GM23338 (cell line): ENCODE results near the gene SPHKAP. TPM values are rescaled to one million over a fixed set of nuclear protein-coding genes. Genes with fewer than 3 reads are reported as not detected.

ENCODE experiments used
- ATAC-seq: fragments of 200-7000 bp; cut with Tn5 transposase; 3 replicates; pipeline ENCODE4 v1.9.1; 2020
- DNase-seq: peaks from one replicate; pipeline ENCODE4 v3.0.0-alpha.2; 2015; ENCODE audit warnings: low spot score
- H2AFZ ChIP-seq: fragments of 200-600 bp; sonication (generic); 2 replicates; pipeline ENCODE4 v1.8.0; 2016; ENCODE audit warnings: antibody characterized with exemption, mild to moderate bottlenecking, moderate library complexity
- H3F3A ChIP-seq: fragments of 200-600 bp; sonication (generic); replicated peaks from 2 replicates; pipeline ENCODE4 v1.8.0; 2017; ENCODE audit warnings: antibody characterized with exemption, mixed run types, low read depth
- H3K27ac ChIP-seq: fragments of 200-600 bp; sonication (generic); 2 replicates; pipeline ENCODE4 v1.6.1; 2016; ENCODE audit warnings: low read depth
- H3K27me3 ChIP-seq: fragments of 200-600 bp; sonication (generic); 2 replicates; pipeline ENCODE4 v1.8.0; 2016; ENCODE audit warnings: mild to moderate bottlenecking, mixed run types, moderate library complexity; ENCODE audit not compliant: insufficient read depth
- H3K36me3 ChIP-seq: fragments of 200-600 bp; sonication (generic); 2 replicates; pipeline ENCODE4 v1.8.0; 2016; ENCODE audit warnings: mild to moderate bottlenecking; ENCODE audit not compliant: insufficient read depth
- H3K4me1 ChIP-seq: fragments of 200-600 bp; sonication (generic); 2 replicates; pipeline ENCODE4 v1.8.0; 2016; ENCODE audit warnings: mild to moderate bottlenecking, moderate library complexity; ENCODE audit not compliant: insufficient read depth
- H3K4me2 ChIP-seq: fragments of 200-600 bp; sonication (generic); 2 replicates; pipeline ENCODE4 v1.7.1; 2017; ENCODE audit warnings: mixed run types
- H3K4me3 ChIP-seq: fragments of 200-600 bp; sonication (generic); 2 replicates; pipeline ENCODE4 v1.6.1; 2016; ENCODE audit warnings: mixed run types
- H3K79me2 ChIP-seq: fragments of 200-600 bp; sonication (generic); replicated peaks from 2 replicates; pipeline ENCODE4 v1.8.0; 2017; ENCODE audit warnings: mild to moderate bottlenecking; ENCODE audit not compliant: insufficient read depth
- H3K9me2 ChIP-seq: fragments of 200-600 bp; sonication (generic); 2 replicates; pipeline ENCODE4 v1.8.0; 2017; ENCODE audit not compliant: insufficient read depth
- H4K20me1 ChIP-seq: fragments of 200-600 bp; sonication (generic); replicated peaks from 2 replicates; pipeline ENCODE4 v1.8.0; 2017; ENCODE audit warnings: mild to moderate bottlenecking; ENCODE audit not compliant: insufficient read depth
- H3K27ac Mint-ChIP-seq: 2 replicates; pipeline ENCODE4 v1.8.0; 2020; ENCODE audit warnings: inconsistent platforms, mild to moderate bottlenecking, moderate library complexity, mixed read lengths
- H3K27me3 Mint-ChIP-seq: 3 replicates; pipeline ENCODE4 v1.8.0; 2022; ENCODE audit warnings: low read depth, mild to moderate bottlenecking, moderate library complexity, mixed read lengths, inconsistent platforms; ENCODE audit not compliant: insufficient read depth, poor library complexity
- H3K36me3 Mint-ChIP-seq: 3 replicates; pipeline ENCODE4 v1.8.0; 2021; ENCODE audit warnings: low read depth, mild to moderate bottlenecking, inconsistent platforms, moderate library complexity, mixed read lengths
- H3K4me1 Mint-ChIP-seq: 3 replicates; pipeline ENCODE4 v1.8.0; 2020; ENCODE audit warnings: mild to moderate bottlenecking, inconsistent platforms, mixed read lengths
- H3K4me3 Mint-ChIP-seq: 3 replicates; pipeline ENCODE4 v1.8.0; 2021; ENCODE audit warnings: moderate library complexity, mild to moderate bottlenecking, inconsistent platforms, mixed read lengths
- H3K9me3 Mint-ChIP-seq: 3 replicates; pipeline ENCODE4 v1.8.0; 2020; ENCODE audit warnings: moderate library complexity, mild to moderate bottlenecking, inconsistent platforms, mixed read lengths
- CTCF ChIP-seq, 2 experiments: fragments of 200-600 bp in 1 of 2; sonication (generic) in 1 of 2; conservative IDR thresholded peaks; 2 replicates each; pipeline versions ENCODE4 v1.5.1 to v1.6.1; 2016 to 2017; ENCODE audit warnings: antibody characterized with exemption in 2 of 2, low read depth in 2 of 2, mild to moderate bottlenecking in 2 of 2, moderate library complexity in 1 of 2
- NANOG ChIP-seq: IDR thresholded peaks from 2 replicates; pipeline ENCODE4 v1.6.1; 2016; ENCODE audit warnings: antibody characterized with exemption, borderline replicate concordance
- REST ChIP-seq: IDR thresholded peaks from one replicate; pipeline ENCODE4 v1.6.1; 2018; ENCODE audit warnings: antibody characterized with exemption; ENCODE audit not compliant: unreplicated experiment
- ZNF462 ChIP-seq: fragments of 250-450 bp; sonication (Bioruptor Pico); IDR thresholded peaks from 2 replicates; pipeline ENCODE4 v1.5.0; 2020; ENCODE audit warnings: mild to moderate bottlenecking, moderate library complexity
- polyA plus RNA-seq: library from polyadenylated mRNA; unstranded; fragments of >200 nt; fragmentation: Nextera tagmentation; extraction: Ambion mirVana; gene quantifications from 2 replicates; pipeline ENCODE4 v1.2.1, GENCODE V29; 2016
- total RNA-seq: library from RNA; depleted of rRNA; stranded (reverse); fragments of >200 nt; shearing (Covaris generic); gene quantifications from 2 replicates; pipeline ENCODE4 v1.2.3, GENCODE V29; 2014

The SPHKAP gene
- total and polyA plus RNA-seq, 2 experiments from 2014 or later: 0.10 TPM; not detected in 1

- TF ChIP-seq ZNF462 (CRISPR knock-in tag) (no peak), REST (no peak), NANOG (no peak)
These were observed 89.4 kb downstream of the SPHKAP start (continued) for GRCh38 chr2:228092056-228092455.

- no peaks in the 10 kb centered on the region for H3K36me3 ChIP-seq
- H3K27ac ChIP-seq: no peak overlapping the region
- DNase-seq (no peak), ATAC-seq (no peak)
- H4K20me1 ChIP-seq: no peaks in the 10 kb centered on the region
- no peak overlapping the region for H2AFZ ChIP-seq
- H3K9me3 Mint-ChIP-seq: peaks cover 27% of the 10 kb centered on the region
- peaks cover 1% of the 10 kb centered on the region for H3K27me3 Mint-ChIP-seq
- TF ChIP-seq CTCF (conservative IDR thresholded peaks at IDR 0.05; ENCODE audit: low read depth in 2 of 2): no peak
- H3K9me2 ChIP-seq: no peaks in the 10 kb centered on the region
- H3K4me2 ChIP-seq: no peak overlapping the region
- no peaks in the 10 kb centered on the region for H3F3A ChIP-seq
- no peaks in the 10 kb centered on the region for H3K27me3 ChIP-seq
- no peaks in the 10 kb centered on the region for H3K4me1 Mint-ChIP-seq
- peaks cover 17% of the 10 kb centered on the region; the same call in 1 of the 3 replicates for H3K36me3 Mint-ChIP-seq
- no peaks in the 10 kb centered on the region for H3K79me2 ChIP-seq
- no peak overlapping the region for H3K4me3 Mint-ChIP-seq
- H3K4me1 ChIP-seq: no peaks in the 10 kb centered on the region
- no peak overlapping the region for H3K27ac Mint-ChIP-seq
- H3K4me3 ChIP-seq: no peak overlapping the region
These were observed 94.9 kb downstream of the SPHKAP start for GRCh38 chr2:228086561-228086960.
